Activated CD8-positive, alpha-beta memory T cell treated with anti-CD3 and anti-CD28 coated beads, Interleukin-2, amount 50 U/mL, for 1 hour (primary cell): ENCODE results near the gene CYP46A1.

Experiments
- DNase-seq: peaks from one replicate; pipeline ENCODE4 v3.0.0-alpha.2; 2020; ENCODE audit errors: extremely low read depth

The CYP46A1 gene

GRCh38 chr14:99687284-99688209, 3.4 kb downstream of the CYP46A1 start:
- DNase-seq = no peak

GRCh38 chr14:99688210-99688581, 4.1 kb downstream of the CYP46A1 start:
- no peak for DNase-seq

- DNase-seq = no peak
These were observed 4.5 kb downstream of the CYP46A1 start for GRCh38 chr14:99688629-99689028.

- no peak for DNase-seq
These were observed 5.5 kb downstream of the CYP46A1 start for GRCh38 chr14:99689266-99690236.

GRCh38 chr14:99690636-99691035, 6.5 kb downstream of the CYP46A1 start:
- no peak for DNase-seq

- no peak for DNase-seq
These were observed 7.2 kb downstream of the CYP46A1 start for GRCh38 chr14:99691111-99691885.

GRCh38 chr14:99693918-99694317, 9.8 kb downstream of the CYP46A1 start:
- no peak for DNase-seq

GRCh38 chr14:99696929-99697328, 12.8 kb downstream of the CYP46A1 start:
- DNase-seq = no peak

- DNase-seq = no peak
These were observed 14.1 kb downstream of the CYP46A1 start for GRCh38 chr14:99698236-99698635.

- no peak for DNase-seq
These were observed 14.5 kb downstream of the CYP46A1 start for GRCh38 chr14:99698642-99699041.

GRCh38 chr14:99699085-99699760, 15.1 kb downstream of the CYP46A1 start:
- DNase-seq = no peak

GRCh38 chr14:99699861-99700260, 15.8 kb downstream of the CYP46A1 start:
- DNase-seq = no peak

GRCh38 chr14:99700379-99700778, 16.3 kb downstream of the CYP46A1 start:
- DNase-seq = no peak

GRCh38 chr14:99701260-99701659, 17.2 kb downstream of the CYP46A1 start:
- no peak for DNase-seq

GRCh38 chr14:99702115-99702514, 18.0 kb downstream of the CYP46A1 start:
- DNase-seq = no peak

GRCh38 chr14:99703381-99703780, 19.3 kb downstream of the CYP46A1 start:
- no peak for DNase-seq

- no peak for DNase-seq
These were observed 19.9 kb downstream of the CYP46A1 start for GRCh38 chr14:99704037-99704436.

- DNase-seq = no peak
These were observed 22.2 kb downstream of the CYP46A1 start for GRCh38 chr14:99706107-99706900.

- DNase-seq = no peak
These were observed 23.3 kb downstream of the CYP46A1 start for GRCh38 chr14:99707420-99707819.

GRCh38 chr14:99707921-99708320, 23.8 kb downstream of the CYP46A1 start:
- no peak for DNase-seq
